Dermis microvascular lymphatic vessel endothelial cell (primary cell): ENCODE measurements around the gene PDXK. TPM values are rescaled to one million over a fixed set of nuclear protein-coding genes. Genes with fewer than 3 reads are reported as not detected.
A peak's percentile ranks its signal among the peaks of the same experiment; 100 is the strongest.

Experiments
- DNase-seq, 2 donors: peaks; one replicate each; pipeline versions ENCODE4 v3.0.0 to v3.0.0-alpha.2; 2010; ENCODE audit warnings: low read depth in 2 of 2
- total RNA-seq: library from RNA; depleted of rRNA; stranded (reverse); fragments of >200 nt; gene quantifications from 2 replicates; pipeline ENCODE4 v1.2.1, GENCODE V29; 2014

Gene PDXK
- total RNA-seq, 1 donor from 2014 or later: 20.5 TPM

GRCh38 chr21:43762303-43763128 lies 43.6 kb downstream of the PDXK start:
- no peak for DNase-seq

- no peak for DNase-seq
Observed at GRCh38 chr21:43763901-43764523, 45.1 kb downstream of the PDXK start.

DNA sequence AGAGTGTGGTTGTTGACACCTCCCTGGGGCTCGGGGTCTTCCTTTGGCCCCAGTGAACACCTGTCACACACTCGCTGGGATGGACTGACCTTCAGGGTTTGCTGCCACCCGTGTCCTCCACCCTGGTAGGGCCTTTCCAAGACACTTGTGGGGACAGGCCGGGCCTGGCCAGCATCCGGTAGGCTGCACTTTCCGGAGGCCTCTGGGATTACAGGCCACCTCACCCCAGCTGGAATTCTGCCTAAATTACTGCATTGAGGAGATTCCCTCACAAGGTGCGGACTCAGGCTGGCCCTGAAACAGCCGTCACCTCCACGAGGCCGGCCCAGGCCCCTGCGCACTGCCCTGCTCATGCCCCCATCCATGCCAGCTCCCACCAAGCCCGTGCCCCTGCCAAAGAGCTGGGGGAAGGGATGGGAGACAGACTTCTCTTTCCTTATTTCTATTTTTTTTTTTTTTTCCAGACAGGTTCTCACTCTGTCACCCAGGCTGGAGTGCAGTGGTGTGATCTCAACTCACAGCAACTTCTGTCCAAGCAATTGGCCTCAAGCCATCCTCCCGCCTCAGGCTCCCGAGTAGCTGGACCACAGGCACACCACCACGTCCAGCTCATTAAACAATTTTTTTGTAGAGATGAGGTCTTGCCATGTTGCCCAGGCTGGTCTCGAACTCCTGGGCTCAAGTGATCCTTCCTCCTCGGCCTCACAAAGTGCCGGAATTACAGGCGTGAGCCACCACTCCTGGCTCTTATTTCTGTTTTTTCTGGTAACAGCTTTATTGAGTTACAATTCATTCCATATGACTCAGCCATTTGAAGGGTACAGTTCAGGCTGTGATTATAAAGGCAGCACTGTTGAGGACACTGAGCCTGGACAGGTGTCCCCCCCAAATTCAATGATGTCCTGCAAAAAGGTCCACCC lies 45.9 kb downstream of the PDXK start:
- DNase-seq: no peak

DNA sequence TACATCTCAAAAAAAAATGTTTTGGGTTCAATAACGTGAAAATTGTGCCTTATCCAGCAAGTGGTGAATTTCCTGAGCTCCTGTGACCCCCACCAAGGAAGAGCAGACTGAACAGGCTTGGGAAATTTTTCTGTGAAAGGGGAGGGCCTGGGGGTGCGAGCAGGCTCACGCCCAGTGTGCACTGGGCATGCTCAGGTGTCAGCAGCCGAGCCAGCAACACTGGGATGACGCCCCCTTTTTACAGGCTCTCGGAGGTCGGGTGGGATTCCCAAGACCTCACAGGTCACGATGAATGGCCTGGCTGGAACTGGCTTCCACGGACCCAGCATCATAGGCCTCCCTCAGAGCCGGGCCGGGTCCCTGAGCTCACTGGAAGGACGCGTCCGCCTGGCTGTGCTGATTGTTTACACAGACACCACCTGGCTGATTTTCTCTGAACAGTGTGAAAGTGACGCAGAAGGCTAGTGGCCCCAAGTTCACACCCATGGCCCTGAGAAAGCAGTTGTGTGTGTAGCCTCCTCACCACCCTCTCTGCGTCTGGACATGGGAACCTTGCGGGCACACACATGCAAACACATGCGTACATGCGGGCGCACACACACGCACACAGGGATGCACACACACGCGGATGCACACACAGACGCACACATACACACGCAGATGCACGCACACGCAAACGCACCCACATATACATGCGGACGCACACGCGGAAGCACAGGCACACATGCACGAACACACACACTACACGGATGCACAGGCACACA lies 48.0 kb downstream of the PDXK start:
- no peak for DNase-seq

DNA sequence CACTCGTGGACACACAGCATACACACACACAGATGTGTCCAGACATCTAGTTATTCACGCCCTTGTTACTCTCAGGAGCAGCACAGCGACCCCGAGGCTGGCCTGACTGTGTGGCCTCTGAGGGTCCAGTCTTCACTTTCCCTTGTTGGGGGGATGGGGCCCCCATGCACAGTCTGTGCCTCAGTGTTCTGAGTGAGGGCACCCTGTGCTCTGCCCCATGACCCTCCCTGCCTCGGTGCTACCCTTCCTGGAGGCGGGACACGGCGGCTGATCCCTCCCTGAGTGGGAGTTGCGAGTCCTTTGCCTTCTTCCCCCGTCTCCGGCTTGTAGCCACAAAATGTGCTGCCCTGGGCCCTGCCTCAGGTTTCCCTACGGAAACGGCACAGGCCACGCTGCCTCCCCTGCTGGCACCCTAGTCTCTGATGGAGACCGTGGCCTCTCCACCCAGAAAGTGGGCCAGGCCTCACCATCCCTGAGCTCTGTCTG lies 48.6 kb downstream of the PDXK start:
- DNase-seq: no peak

GRCh38 chr21:43767984-43768867 lies 49.3 kb downstream of the PDXK start:
- DNase-seq: peak in 1 of 2 donors; percentile 43

DNA sequence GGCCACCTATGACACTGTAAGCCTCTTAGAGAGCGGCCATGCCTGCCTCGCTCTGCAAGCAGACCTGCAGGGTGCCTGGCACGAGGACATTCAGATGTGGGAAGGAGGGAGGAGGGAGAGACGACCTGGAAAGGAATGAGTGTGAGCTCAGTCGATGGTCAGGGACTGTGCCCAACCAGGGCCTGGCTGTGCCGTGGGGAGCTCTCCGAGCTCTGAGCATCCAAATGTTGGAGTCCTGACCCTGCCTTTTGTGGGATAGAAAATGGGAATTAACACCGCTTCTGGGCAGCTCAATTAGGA lies 49.9 kb downstream of the PDXK start:
- no peak for DNase-seq

GRCh38 chr21:43769325-43769958 lies 50.5 kb downstream of the PDXK start:
- DNase-seq: no peak

DNA sequence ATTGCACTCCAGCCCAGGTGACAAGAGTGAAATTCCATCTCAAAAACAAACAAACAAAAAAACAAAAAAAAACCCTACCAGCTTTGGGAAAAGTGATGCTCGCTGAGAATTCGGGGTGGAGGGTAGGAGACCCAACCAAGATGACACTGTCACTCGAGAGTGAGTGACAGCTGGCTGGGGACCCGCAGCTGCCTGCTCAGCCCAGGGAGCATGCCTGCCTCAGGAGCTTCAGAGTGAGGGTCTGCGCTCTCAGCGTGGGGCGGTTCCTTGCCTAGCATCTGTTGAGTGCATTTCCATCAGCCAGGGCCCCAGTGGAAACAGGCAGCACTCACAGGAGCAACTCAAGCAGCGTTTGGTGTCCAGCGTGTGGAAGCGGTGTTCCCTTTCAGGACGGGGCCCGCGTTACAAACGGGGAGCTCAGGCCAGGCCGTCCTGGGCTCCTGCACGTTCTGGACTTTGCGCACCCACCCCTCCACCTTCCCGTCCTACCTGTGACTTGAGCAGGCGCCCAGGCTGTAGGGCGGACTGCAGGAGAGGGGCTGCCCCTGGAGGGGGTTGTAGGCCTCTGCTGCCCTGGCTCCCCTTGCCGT lies 51.2 kb downstream of the PDXK start:
- no peak for DNase-seq

DNA sequence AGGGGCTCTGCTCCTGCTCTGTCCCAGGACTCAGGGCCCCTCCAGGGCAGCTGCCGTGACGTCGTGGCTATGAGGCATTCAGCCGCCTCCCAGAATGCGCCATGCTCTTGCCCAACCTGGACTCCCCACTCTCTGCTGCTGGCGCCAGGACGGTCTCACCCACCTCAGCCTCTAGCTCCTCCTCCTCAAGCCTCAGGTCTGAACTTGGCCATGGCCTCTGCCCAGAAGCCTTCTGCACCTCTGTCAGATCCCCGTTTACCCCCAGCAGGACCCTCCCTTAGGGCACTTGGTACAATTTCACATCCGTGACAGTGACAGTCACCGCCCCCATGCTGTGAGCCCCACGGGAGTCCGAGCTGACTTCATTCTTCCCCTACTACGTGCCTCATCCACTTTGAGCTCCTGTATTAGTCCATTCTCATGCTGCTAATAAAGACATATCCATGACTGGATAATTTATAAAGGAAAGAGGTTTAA lies 52.3 kb downstream of the PDXK start:
- DNase-seq: no peak

- peak; percentile 14 to 59 for DNase-seq
Observed at GRCh38 chr21:43771698-43772424, 52.9 kb downstream of the PDXK start.

- no peak for DNase-seq
Observed at GRCh38 chr21:43772425-43772821, 53.5 kb downstream of the PDXK start.

DNA sequence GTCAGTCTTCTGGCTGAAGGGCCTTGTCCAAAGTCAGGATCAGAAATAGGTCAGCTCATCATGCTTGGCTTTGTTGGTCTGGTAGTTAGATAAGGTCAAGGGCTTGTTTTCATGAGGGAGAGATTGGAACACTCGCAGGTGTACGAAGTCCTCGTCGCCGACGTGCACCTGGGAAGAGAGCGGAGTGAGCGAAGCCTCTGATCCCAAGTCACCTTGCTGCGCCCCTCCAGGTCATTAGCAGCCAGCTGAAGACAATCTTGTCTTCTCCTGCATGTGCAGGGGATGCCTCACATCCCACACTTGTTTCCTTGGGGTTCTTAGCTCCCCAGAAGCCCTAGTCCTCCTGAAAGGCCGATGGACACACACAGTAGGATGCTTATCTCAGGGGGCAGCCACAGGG lies 55.2 kb downstream of the PDXK start:
- no peak for DNase-seq

GRCh38 chr21:43775190-43775589 lies 56.3 kb downstream of the PDXK start:
- DNase-seq: no peak

GRCh38 chr21:43775795-43776430 lies 57.0 kb downstream of the PDXK start, which contains the start of gene CSTB:
TSS of gene CSTB (minus strand) at chr21:43776308. CDS start at chr21:43776269, 39 bp downstream.
- DNase-seq: peak in 1 of 2 donors; percentile 71

DNA sequence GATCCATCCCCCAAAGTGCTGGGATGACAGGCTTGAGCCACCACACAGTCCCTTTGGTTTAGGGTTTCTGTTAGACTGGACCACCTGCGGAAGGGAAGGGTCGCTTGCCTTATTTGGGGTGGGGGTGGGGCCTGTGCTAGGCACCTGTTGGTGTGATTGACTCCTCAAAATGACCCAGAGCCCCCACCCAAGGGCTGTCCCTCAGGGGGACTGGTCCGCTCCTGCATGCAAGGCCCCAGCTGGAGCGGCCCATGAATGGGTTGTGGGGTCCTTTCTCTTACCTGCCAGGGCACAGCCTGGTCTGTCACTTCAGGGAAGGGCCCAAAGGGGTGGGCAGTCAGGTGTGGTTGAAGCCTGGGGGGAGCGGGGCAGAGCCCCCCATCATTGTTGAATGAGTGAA lies 59.0 kb downstream of the PDXK start:
- DNase-seq: no peak

DNA sequence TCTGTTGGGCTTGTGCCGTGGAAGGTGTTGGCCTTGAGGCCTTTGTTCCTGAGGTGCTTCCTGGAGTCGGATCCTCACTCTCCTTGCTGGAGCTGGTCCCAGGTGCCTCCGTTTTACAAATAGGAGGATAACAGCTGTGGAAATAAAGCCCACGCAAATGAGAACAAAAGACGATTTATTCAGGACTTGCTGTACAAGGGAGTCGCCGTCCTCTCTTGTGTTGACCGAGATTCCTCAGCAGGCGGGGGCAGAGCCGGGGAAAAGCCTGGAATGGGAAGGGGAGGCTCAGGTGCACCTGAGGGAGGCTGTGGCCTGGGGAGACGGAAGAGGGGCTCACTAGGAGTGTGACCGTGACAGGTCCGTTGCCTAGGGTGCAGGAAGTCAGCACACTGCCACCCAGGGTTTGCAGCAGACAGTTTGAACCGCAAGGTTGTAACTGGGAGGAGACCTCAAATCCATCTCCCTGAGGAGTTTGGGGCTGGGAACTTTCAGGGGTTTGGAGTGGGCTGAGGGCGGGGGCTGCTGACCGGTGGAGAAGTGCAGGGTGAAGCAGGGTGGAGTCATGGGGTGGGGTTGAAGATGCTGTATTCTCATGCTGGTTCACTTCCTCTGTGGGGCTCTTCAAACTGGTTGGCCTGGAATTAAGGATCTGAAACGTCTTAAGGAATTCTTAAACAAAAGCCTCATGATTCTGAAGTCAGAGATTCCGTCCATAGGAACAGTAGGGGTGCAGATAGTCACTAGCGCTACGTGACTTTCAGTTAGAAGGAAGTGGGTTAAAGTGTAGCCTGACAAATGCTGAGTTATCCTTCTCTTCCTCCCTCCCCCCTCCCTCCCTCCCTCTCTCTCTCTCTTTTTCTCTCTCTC lies 59.8 kb downstream of the PDXK start:
- DNase-seq: no peak
